ENCODE measurements around the gene EIF4A3.
A peak's percentile ranks its signal among the peaks of the same experiment; 100 is the strongest.

EIF4A3 gene

GRCh38 chr17:80132906-80133625 is 13.9 kb downstream of the EIF4A3 start:
- no peak for DNase-seq

- no peak for DNase-seq
Observed at GRCh38 chr17:80130992-80131391, 15.9 kb downstream of the EIF4A3 start.

- no peak for DNase-seq
Observed at GRCh38 chr17:80129006-80129565, 17.8 kb downstream of the EIF4A3 start.

- no peak for DNase-seq
Observed at GRCh38 chr17:80126449-80126715, 20.5 kb downstream of the EIF4A3 start.

GRCh38 chr17:80125656-80126448 is 21.1 kb downstream of the EIF4A3 start:
- DNase-seq, result no peak

GRCh38 chr17:80124351-80124981 is 22.5 kb downstream of the EIF4A3 start:
- peak; percentile 76 for DNase-seq

GRCh38 chr17:80123791-80124190 is 23.1 kb downstream of the EIF4A3 start:
- no peak for DNase-seq

GRCh38 chr17:80122926-80123505 is 23.9 kb downstream of the EIF4A3 start:
- no peak for DNase-seq

GRCh38 chr17:80122026-80122575 is 24.8 kb downstream of the EIF4A3 start:
- DNase-seq, result no peak

- no peak for DNase-seq
Observed at GRCh38 chr17:80119839-80120238, 27.1 kb downstream of the EIF4A3 start.

GRCh38 chr17:80119271-80119791 is 27.6 kb downstream of the EIF4A3 start:
- no peak for DNase-seq

GRCh38 chr17:80118601-80119270 is 28.2 kb downstream of the EIF4A3 start:
- DNase-seq, result no peak

GRCh38 chr17:80117491-80118401 is 29.2 kb downstream of the EIF4A3 start:
- DNase-seq, result no peak

- no peak for DNase-seq
Observed at GRCh38 chr17:80116921-80117380, 30.0 kb downstream of the EIF4A3 start.

GRCh38 chr17:80116276-80116920 is 30.5 kb downstream of the EIF4A3 start:
- no peak for DNase-seq

- DNase-seq, result no peak
Observed at GRCh38 chr17:80115159-80115558, 31.8 kb downstream of the EIF4A3 start.

GRCh38 chr17:80114758-80115157 is 32.2 kb downstream of the EIF4A3 start:
- no peak for DNase-seq

- DNase-seq, result no peak
Observed at GRCh38 chr17:80113033-80113484, 33.9 kb downstream of the EIF4A3 start.

GRCh38 chr17:80112471-80113032 is 34.4 kb downstream of the EIF4A3 start:
- DNase-seq, result no peak
